Lung (tissue), 12 donors: ENCODE data around the gene TCEAL4. TPM values are rescaled to one million over a fixed set of nuclear protein-coding genes. Genes with fewer than 3 reads are reported as not detected.

ENCODE experiments used
- ATAC-seq: fragments of 200-7000 bp; cut with Tn5 transposase; one replicate; pipeline ENCODE4 v1.9.1; 2020; ENCODE audit warnings: moderate number of reproducible peaks; ENCODE audit not compliant: insufficient read depth, low FRiP score
- DNase-seq, 3 donors: peaks; one replicate each; pipeline ENCODE4 v3.0.0-alpha.2; 2013 to 2017
- H3K27ac ChIP-seq, 2 donors: one replicate each; pipeline ENCODE4 v1.5.1; 2013; ENCODE audit warnings: mild to moderate bottlenecking in 2 of 2, moderate library complexity in 2 of 2, control low read depth in 1 of 2, inconsistent platforms in 1 of 2, low read depth in 1 of 2, low read length in 1 of 2
- H3K27me3 ChIP-seq, 3 donors: one replicate each; pipeline ENCODE4 v1.5.1; 2013; ENCODE audit warnings: low read length in 2 of 3; ENCODE audit not compliant: control insufficient read depth in 3 of 3, insufficient read depth in 3 of 3
- H3K36me3 ChIP-seq, 4 donors: one replicate each; pipeline ENCODE4 v1.5.1; 2013; ENCODE audit warnings: low read length in 4 of 4, mild to moderate bottlenecking in 1 of 4, moderate library complexity in 1 of 4; ENCODE audit not compliant: control insufficient read depth in 4 of 4, insufficient read depth in 4 of 4
- H3K4me1 ChIP-seq, 5 donors: one replicate each; pipeline ENCODE4 v1.5.1; 2013; ENCODE audit warnings: low read length in 5 of 5, mild to moderate bottlenecking in 2 of 5, moderate library complexity in 1 of 5; ENCODE audit not compliant: control insufficient read depth in 5 of 5, insufficient read depth in 5 of 5
- H3K4me3 ChIP-seq: one replicate; pipeline ENCODE4 v1.5.1; 2013; ENCODE audit warnings: mild to moderate bottlenecking, control low read depth, moderate library complexity
- H3K9ac ChIP-seq, 2 donors: one replicate each; pipeline ENCODE4 v1.5.1; 2013; ENCODE audit warnings: low read length in 2 of 2, control low read depth in 1 of 2; ENCODE audit not compliant: insufficient read depth in 1 of 2
- H3K9me3 ChIP-seq, 4 donors: one replicate each; pipeline ENCODE4 v1.5.1; 2013; ENCODE audit warnings: low read length in 3 of 4, mild to moderate bottlenecking in 1 of 4, moderate library complexity in 1 of 4; ENCODE audit not compliant: control insufficient read depth in 4 of 4, insufficient read depth in 3 of 4
- CTCF ChIP-seq: IDR thresholded peaks from 2 replicates; pipeline ENCODE4 v1.5.1; 2012; ENCODE audit warnings: mild to moderate bottlenecking; ENCODE audit errors: control extremely low read depth, extremely low read depth
- WGBS, 2 donors: extraction: QIAGEN DNeasy Blood & Tissue Kit; methylation state at CpG; one replicate each; pipeline ENCODE4 v1.1.7; 2013; 5-methylcytosine and 5-hydroxymethylcytosine counted together
- polyA plus RNA-seq, 2 donors: library from polyadenylated mRNA; stranded (reverse); fragments of 200-250 nt; gene quantifications; one replicate each; pipeline ENCODE4 v1.2.1, GENCODE V29; 2013
- total RNA-seq, 2 donors: library from RNA; depleted of rRNA in 1 of 2; stranded (reverse); fragments of >200 nt in 1 of 2; gene quantifications; one replicate each; pipeline ENCODE4 v1.2.1, GENCODE V29; 2014 to 2021
- donor health status: control.
- donor health status: control.
- donor health status: Bipolar disorder and iron deficiency.
- donor health status: healthy.
- donor health status: DM: yes; HTN: yes; CAD: no.

Gene TCEAL4
- total and polyA plus RNA-seq, 4 donors: 35.6 to 214 (median 86.2) TPM

GRCh38 chrX:103537871-103538387 is 47.4 kb upstream of the TCEAL4 start:
- no peaks in the 10 kb centered on the region for H3K4me1 ChIP-seq
- no peaks in the 10 kb centered on the region for H3K36me3 ChIP-seq
- H3K9me3 ChIP-seq: no peaks in the 10 kb centered on the region
- 58 to 98% methylated on average over 3 of the region's 3 CpGs for whole genome bisulfite sequencing, 2 donors
- H3K27me3 ChIP-seq: peaks cover 0 to 39% (median 15%) of the 10 kb centered on the region in 3 donors
- no peak overlapping the region for H3K4me3 ChIP-seq
- TF ChIP-seq CTCF: no peak
- H3K9ac ChIP-seq: no peak overlapping the region
- H3K27ac ChIP-seq: peak overlapping the region in 1 of 2 donors; percentile 41
- no peak for ATAC-seq
- DNase-seq: no peak

- ATAC-seq (no peak), DNase-seq (no peak)
- no peak for TF ChIP-seq CTCF
- no peaks in the 10 kb centered on the region for H3K4me1 ChIP-seq
- no peak overlapping the region for H3K9ac ChIP-seq
- H3K4me3 ChIP-seq: no peak overlapping the region
- H3K27me3 ChIP-seq: peaks cover 0 to 46% (median 15%) of the 10 kb centered on the region in 3 donors
- no peaks in the 10 kb centered on the region for H3K36me3 ChIP-seq
- H3K27ac ChIP-seq: no peak overlapping the region
- no peaks in the 10 kb centered on the region for H3K9me3 ChIP-seq
These were observed 46.6 kb upstream of the TCEAL4 start for GRCh38 chrX:103538728-103539127.

GRCh38 chrX:103539695-103540094 is 45.6 kb upstream of the TCEAL4 start:
- no peak overlapping the region for H3K27ac ChIP-seq
- H3K27me3 ChIP-seq: peaks cover 3 to 46% (median 10%) of the 10 kb centered on the region in 3 donors
- H3K9ac ChIP-seq: no peak overlapping the region
- H3K36me3 ChIP-seq: no peaks in the 10 kb centered on the region
- DNase-seq (no peak), ATAC-seq (no peak)
- no peaks in the 10 kb centered on the region for H3K4me1 ChIP-seq
- no peaks in the 10 kb centered on the region for H3K9me3 ChIP-seq
- 65 to 90% methylated on average over 2 of the region's 2 CpGs for WGBS, 2 donors
- TF ChIP-seq CTCF: no peak
- H3K4me3 ChIP-seq: no peak overlapping the region

- H3K4me1 ChIP-seq: no peaks in the 10 kb centered on the region
- ATAC-seq: no peak
- H3K4me3 ChIP-seq: no peak overlapping the region
- H3K9me3 ChIP-seq: no peaks in the 10 kb centered on the region
- no peak overlapping the region for H3K9ac ChIP-seq
- no peak for TF ChIP-seq CTCF
- peaks cover 5 to 44% (median 10%) of the 10 kb centered on the region in 3 donors for H3K27me3 ChIP-seq
- no peak overlapping the region for H3K27ac ChIP-seq
- H3K36me3 ChIP-seq: no peaks in the 10 kb centered on the region
- no peak for DNase-seq
These were observed 45.2 kb upstream of the TCEAL4 start for GRCh38 chrX:103540145-103540544.
